Parathyroid adenoma (tissue), 2 donors: ENCODE measurements around the gene AOX1.

Experiments
- H2AFZ ChIP-seq: fragments of 300-600 bp; sonication (generic); one replicate; pipeline ENCODE4 v1.7.0; 2017; ENCODE audit warnings: antibody characterized with exemption, mild to moderate bottlenecking
- H3K27ac ChIP-seq: fragments of 300-600 bp; sonication (generic); one replicate; pipeline ENCODE4 v1.7.0; 2017
- H3K27me3 ChIP-seq: fragments of 300-600 bp; sonication (generic); one replicate; pipeline ENCODE4 v1.7.0; 2017; ENCODE audit warnings: low read length; ENCODE audit not compliant: control insufficient read depth, insufficient read depth
- H3K36me3 ChIP-seq: fragments of 300-600 bp; sonication (generic); one replicate; pipeline ENCODE4 v1.7.0; 2017; ENCODE audit warnings: low read length; ENCODE audit not compliant: control insufficient read depth, insufficient read depth
- H3K4me1 ChIP-seq: fragments of 300-600 bp; sonication (generic); one replicate; pipeline ENCODE4 v1.7.0; 2017; ENCODE audit warnings: control low read depth
- H3K4me2 ChIP-seq: fragments of 300-600 bp; sonication (generic); one replicate; pipeline ENCODE4 v1.7.0; 2017; ENCODE audit warnings: low read length
- H3K4me3 ChIP-seq: fragments of 300-600 bp; sonication (generic); one replicate; pipeline ENCODE4 v1.7.0; 2017; ENCODE audit warnings: low read depth, low read length
- H3K79me2 ChIP-seq: fragments of 300-600 bp; sonication (generic); one replicate; pipeline ENCODE4 v1.7.0; 2017; ENCODE audit warnings: control low read depth
- H3K9ac ChIP-seq: fragments of 300-600 bp; sonication (generic); one replicate; pipeline ENCODE4 v1.7.0; 2017; ENCODE audit warnings: mild to moderate bottlenecking
- H3K9me3 ChIP-seq: fragments of 300-600 bp; sonication (generic); one replicate; pipeline ENCODE4 v1.7.0; 2017; ENCODE audit warnings: low read length; ENCODE audit not compliant: control insufficient read depth
- TF ChIP-seq, protein P1 (sequence below): fragments of 300-600 bp; sonication (generic); IDR thresholded peaks from one replicate; pipeline ENCODE4 v1.7.0; 2017; ENCODE audit warnings: antibody characterized with exemption, mild to moderate bottlenecking
- donor health status: primary hyperparathyroidism.

AOX1 gene

GRCh38 chr2:200592406-200593075 lies 6.7 kb downstream of the AOX1 start:
- H3K9me3 ChIP-seq, result no peaks in the 10 kb centered on the region
- H3K4me3 ChIP-seq, result no peak overlapping the region
- no peak overlapping the region for H2AFZ ChIP-seq
- H3K27me3 ChIP-seq, result no peaks in the 10 kb centered on the region
- TF ChIP-seq, protein P1, sequence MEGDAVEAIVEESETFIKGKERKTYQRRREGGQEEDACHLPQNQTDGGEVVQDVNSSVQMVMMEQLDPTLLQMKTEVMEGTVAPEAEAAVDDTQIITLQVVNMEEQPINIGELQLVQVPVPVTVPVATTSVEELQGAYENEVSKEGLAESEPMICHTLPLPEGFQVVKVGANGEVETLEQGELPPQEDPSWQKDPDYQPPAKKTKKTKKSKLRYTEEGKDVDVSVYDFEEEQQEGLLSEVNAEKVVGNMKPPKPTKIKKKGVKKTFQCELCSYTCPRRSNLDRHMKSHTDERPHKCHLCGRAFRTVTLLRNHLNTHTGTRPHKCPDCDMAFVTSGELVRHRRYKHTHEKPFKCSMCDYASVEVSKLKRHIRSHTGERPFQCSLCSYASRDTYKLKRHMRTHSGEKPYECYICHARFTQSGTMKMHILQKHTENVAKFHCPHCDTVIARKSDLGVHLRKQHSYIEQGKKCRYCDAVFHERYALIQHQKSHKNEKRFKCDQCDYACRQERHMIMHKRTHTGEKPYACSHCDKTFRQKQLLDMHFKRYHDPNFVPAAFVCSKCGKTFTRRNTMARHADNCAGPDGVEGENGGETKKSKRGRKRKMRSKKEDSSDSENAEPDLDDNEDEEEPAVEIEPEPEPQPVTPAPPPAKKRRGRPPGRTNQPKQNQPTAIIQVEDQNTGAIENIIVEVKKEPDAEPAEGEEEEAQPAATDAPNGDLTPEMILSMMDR, result no peak
- H3K36me3 ChIP-seq, result no peaks in the 10 kb centered on the region
- no peak overlapping the region for H3K4me2 ChIP-seq
- no peak overlapping the region for H3K9ac ChIP-seq
- no peaks in the 10 kb centered on the region for H3K4me1 ChIP-seq
- no peak overlapping the region for H3K27ac ChIP-seq
- H3K79me2 ChIP-seq, result no peaks in the 10 kb centered on the region

- TF ChIP-seq, protein P1, result no peak
- Histone ChIP-seq H3K9ac (no peak overlapping the region), H3K4me3 (no peak overlapping the region), H3K4me2 (no peak overlapping the region), H3K27me3 (no peaks in the 10 kb centered on the region), H3K9me3 (no peaks in the 10 kb centered on the region), H3K79me2 (no peaks in the 10 kb centered on the region), H3K27ac (no peak overlapping the region), H3K4me1 (no peaks in the 10 kb centered on the region), H3K36me3 (no peaks in the 10 kb centered on the region), H2AFZ (no peak overlapping the region)
Observed at GRCh38 chr2:200593905-200594304, 8.1 kb downstream of the AOX1 start.

DNA sequence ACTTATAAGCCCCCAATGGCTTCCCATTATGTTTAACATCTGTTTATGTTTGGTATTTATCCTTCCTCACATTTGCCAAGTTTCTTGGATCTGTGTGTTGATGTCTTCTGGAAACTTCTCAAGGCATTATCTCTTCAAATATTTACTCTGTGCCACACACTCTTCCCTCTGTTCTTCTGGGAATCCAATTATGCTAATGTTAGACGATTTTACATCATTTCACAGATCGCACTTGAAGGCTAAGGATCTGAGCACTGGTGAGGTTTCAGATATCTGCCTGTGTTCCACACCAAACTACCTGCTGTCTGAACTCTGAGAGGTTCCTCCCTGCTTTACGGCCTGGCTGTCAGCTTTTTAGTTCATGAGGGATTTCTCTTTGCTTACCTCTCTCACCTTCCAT lies 10.1 kb downstream of the AOX1 start:
- Histone ChIP-seq H3K27me3 (no peaks in the 10 kb centered on the region), H3K4me1 (peaks cover 6% of the 10 kb centered on the region), H3K36me3 (no peaks in the 10 kb centered on the region), H3K27ac (no peak overlapping the region), H3K9ac (no peak overlapping the region), H3K4me2 (no peak overlapping the region), H3K9me3 (no peaks in the 10 kb centered on the region), H3K79me2 (no peaks in the 10 kb centered on the region), H3K4me3 (no peak overlapping the region), H2AFZ (peak overlapping the region; percentile 3)
- TF ChIP-seq, protein P1, result no peak

DNA sequence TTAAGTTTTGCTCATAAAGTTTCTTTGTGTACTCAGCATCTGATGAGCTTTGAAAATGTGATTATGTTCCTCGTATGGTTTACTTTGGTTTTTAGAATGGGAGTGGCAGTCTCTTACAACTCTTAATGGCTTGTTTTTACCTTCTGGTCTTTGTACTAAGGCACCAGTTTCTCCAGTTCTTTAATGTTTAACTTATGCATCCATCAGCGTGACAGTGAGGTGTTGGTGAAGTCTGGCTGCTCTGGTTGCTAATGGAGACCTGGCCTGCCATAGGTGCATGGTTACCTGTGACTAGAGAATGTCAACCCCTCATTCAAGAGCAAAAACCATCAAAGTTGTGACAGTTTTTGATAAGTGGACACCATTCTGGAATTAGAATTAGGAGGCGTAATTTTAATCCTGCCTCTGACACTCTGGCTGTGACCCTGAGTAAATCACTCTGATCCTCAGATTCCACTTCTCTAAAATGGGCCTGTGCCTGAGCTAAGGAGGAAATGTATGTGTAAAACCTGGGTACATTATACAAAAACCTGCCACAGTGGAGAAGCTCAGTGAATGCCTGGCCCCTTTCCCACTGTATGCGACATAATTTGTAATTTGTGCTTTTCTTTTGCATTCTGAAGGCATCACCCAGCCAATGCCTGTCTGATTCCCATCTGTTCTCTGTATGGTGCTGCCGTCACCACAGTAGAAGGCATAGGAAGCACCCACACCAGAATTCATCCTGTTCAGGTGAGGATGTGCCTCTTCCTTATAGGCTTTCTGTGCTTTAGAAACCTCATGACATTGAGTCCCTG lies 11.2 kb downstream of the AOX1 start:
- Histone ChIP-seq H3K4me3 (no peak overlapping the region), H3K27me3 (no peaks in the 10 kb centered on the region), H3K9me3 (no peaks in the 10 kb centered on the region), H3K79me2 (no peaks in the 10 kb centered on the region), H2AFZ (no peak overlapping the region), H3K27ac (no peak overlapping the region), H3K36me3 (no peaks in the 10 kb centered on the region), H3K9ac (no peak overlapping the region), H3K4me2 (no peak overlapping the region), H3K4me1 (peaks cover 6% of the 10 kb centered on the region)
- TF ChIP-seq, protein P1, result no peak
